NT2/D1 (cell line): ENCODE measurements around the gene EPHA6.
"Not testable (repeated sequence)": the region's sequence is repeated elsewhere in the genome, so short reads cannot be mapped to it uniquely, and the experiment has no call there.

Source experiments
- DNase-seq: peaks from one replicate; pipeline ENCODE4 v3.0.0-alpha.2; 2011; ENCODE audit warnings: low read depth, low spot score
- H3K27me3 ChIP-seq: 2 replicates; pipeline ENCODE4 v1.6.0; 2011; ENCODE audit warnings: mild to moderate bottlenecking; ENCODE audit not compliant: insufficient read length, insufficient read depth
- H3K36me3 ChIP-seq: 2 replicates; pipeline ENCODE4 v1.6.1; 2011; ENCODE audit warnings: mild to moderate bottlenecking, low read length, mixed read lengths; ENCODE audit not compliant: insufficient read depth, insufficient read length
- H3K4me1 ChIP-seq: 2 replicates; pipeline ENCODE4 v1.5.1; 2011; ENCODE audit not compliant: insufficient read depth, insufficient read length
- H3K4me3 ChIP-seq: 2 replicates; pipeline ENCODE4 v1.5.1; 2011; ENCODE audit warnings: low read depth; ENCODE audit not compliant: insufficient read length
- H3K9ac ChIP-seq: 2 replicates; pipeline ENCODE4 v1.6.0; 2011; ENCODE audit warnings: low read depth; ENCODE audit not compliant: insufficient read length
- H3K9me3 ChIP-seq: 2 replicates; pipeline ENCODE4 v1.5.1; 2011; ENCODE audit warnings: mild to moderate bottlenecking, low read length; ENCODE audit not compliant: insufficient read depth
- SUZ12 ChIP-seq: IDR thresholded peaks from 2 replicates; pipeline ENCODE4 v1.6.1; 2011; ENCODE audit not compliant: insufficient read length, insufficient read depth; ENCODE audit errors: extremely low read depth
- YY1 ChIP-seq: IDR thresholded peaks from 2 replicates; pipeline ENCODE4 v1.6.1; 2011; ENCODE audit not compliant: insufficient read length, insufficient read depth
- ZNF274 ChIP-seq: IDR thresholded peaks from 2 replicates; pipeline ENCODE4 v1.6.1; 2011; ENCODE audit warnings: mild to moderate bottlenecking, low read depth, low read length

EPHA6 gene

DNA sequence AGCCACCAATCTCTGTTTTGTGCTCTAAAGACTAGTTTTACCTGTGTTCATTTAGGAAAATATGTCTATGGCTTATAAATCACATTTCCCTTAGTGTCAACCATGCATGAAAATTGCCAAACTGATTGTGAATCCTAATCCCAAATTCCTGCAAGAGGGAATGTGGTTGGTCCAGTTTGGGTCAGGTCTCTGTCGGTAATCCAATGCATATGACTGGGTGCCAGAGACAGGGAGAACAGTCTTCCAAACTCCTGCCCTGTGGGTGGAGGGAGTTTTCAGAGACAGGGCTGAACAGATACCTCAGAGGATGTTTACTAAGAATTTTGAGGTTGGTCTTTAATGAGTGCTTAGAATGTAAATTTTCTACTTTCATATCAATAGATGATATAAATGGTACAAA is 649.6 kb downstream of the EPHA6 start:
- Histone ChIP-seq H3K9ac (no peak overlapping the region), H3K36me3 (no peaks in the 10 kb centered on the region), H3K4me1 (no peaks in the 10 kb centered on the region), H3K9me3 (no peaks in the 10 kb centered on the region), H3K27me3 (no peaks in the 10 kb centered on the region), H3K4me3 (no peak overlapping the region)
- DNase-seq: no peak
- TF ChIP-seq SUZ12: no peak
- TF ChIP-seq YY1: no peak
- TF ChIP-seq ZNF274: no peak

DNA sequence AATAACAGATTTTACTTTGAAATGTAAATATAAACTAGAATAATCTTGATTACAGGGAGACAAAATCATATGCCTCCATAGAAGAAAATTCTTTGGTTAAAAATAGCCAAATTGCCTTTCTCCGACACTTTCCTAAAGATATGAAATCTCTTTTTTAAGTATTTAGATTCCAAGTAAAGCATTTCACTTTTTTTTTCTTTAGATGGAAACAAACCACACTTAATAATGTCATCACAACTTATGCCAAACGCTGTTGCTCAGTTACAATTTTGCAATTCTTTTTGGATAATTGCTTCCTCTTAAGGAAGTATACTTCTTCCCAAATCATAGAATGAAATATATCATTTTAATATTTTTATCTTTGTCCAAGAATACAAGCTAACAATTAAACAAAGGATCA is 656.1 kb downstream of the EPHA6 start:
- DNase-seq: no peak
- no peak overlapping the region for H3K9ac ChIP-seq
- no peaks in the 10 kb centered on the region for H3K36me3 ChIP-seq
- H3K9me3 ChIP-seq: no peaks in the 10 kb centered on the region
- no peaks in the 10 kb centered on the region for H3K27me3 ChIP-seq
- TF ChIP-seq ZNF274: no peak
- TF ChIP-seq SUZ12: no peak
- H3K4me1 ChIP-seq: no peaks in the 10 kb centered on the region
- no peak overlapping the region for H3K4me3 ChIP-seq

GRCh38 chr3:97479740-97480139 is 665.3 kb downstream of the EPHA6 start:
- H3K9me3 ChIP-seq: peaks cover 3% of the 10 kb centered on the region; the same call in 1 of the 2 replicates
- H3K36me3 ChIP-seq: no peaks in the 10 kb centered on the region
- H3K27me3 ChIP-seq: no peaks in the 10 kb centered on the region
- H3K4me3 ChIP-seq: no peak overlapping the region
- no peak for TF ChIP-seq ZNF274
- no peaks in the 10 kb centered on the region for H3K4me1 ChIP-seq
- no peak overlapping the region for H3K9ac ChIP-seq
- no peak for DNase-seq

- H3K4me3 ChIP-seq, H3K9me3 ChIP-seq, DNase-seq, H3K9ac ChIP-seq, H3K27me3 ChIP-seq, H3K36me3 ChIP-seq, H3K4me1 ChIP-seq: not testable (repeated sequence)
Observed at GRCh38 chr3:97480696-97481289, 666.4 kb downstream of the EPHA6 start.

- DNase-seq: no peak
- Histone ChIP-seq H3K4me1 (no peaks in the 10 kb centered on the region), H3K4me3 (no peak overlapping the region), H3K9me3 (peaks cover 3% of the 10 kb centered on the region; the same call in 1 of the 2 replicates), H3K27me3 (no peaks in the 10 kb centered on the region), H3K9ac (no peak overlapping the region), H3K36me3 (no peaks in the 10 kb centered on the region)
- TF ChIP-seq ZNF274: no peak
- TF ChIP-seq YY1: no peak
- TF ChIP-seq SUZ12: no peak
Observed at GRCh38 chr3:97481416-97481815, 667.0 kb downstream of the EPHA6 start.

DNA sequence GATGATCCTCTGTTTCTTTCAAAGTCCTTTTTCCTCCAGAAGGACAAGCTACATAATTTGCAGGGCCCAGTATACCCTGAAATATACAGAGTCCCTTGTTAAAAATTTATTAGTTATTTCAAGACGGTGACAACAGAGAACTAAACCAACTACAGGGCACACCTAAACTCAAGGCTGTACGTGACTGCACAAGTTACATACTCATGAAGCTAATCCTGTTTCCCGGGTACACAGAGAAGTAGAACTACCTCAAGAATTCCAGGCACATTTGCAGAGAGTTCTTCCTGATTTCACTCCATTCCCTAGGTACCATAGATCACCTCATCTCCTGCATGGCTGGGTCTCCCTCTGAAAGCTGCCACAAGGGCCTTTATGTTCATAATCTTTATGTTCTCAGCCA is 670.8 kb downstream of the EPHA6 start:
- DNase-seq: no peak
- Histone ChIP-seq H3K9ac (no peak overlapping the region), H3K27me3 (no peaks in the 10 kb centered on the region), H3K4me1 (no peaks in the 10 kb centered on the region), H3K9me3 (peaks cover 3% of the 10 kb centered on the region; the same call in 1 of the 2 replicates), H3K4me3 (no peak overlapping the region), H3K36me3 (no peaks in the 10 kb centered on the region)
- TF ChIP-seq YY1 (no peak), SUZ12 (no peak), ZNF274 (no peak)

DNA sequence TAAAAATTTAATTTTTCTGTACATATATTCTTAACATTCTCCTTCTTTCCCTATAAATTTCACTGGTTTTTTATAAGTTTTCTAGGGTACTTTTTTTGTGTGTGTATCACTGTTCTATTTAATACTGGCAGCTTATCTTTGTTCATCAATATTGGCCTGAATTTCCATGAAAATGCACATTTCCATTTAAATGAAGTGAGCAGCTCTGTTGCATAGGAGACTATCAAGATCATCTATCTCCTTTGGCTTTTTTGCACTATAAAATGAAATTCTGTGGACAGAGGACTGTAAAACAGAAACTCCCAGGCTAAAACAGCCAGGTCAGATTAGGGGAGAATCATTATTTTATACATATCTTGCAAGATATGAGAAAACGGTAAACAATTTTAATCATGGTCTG is 673.2 kb downstream of the EPHA6 start:
- Histone ChIP-seq H3K4me1 (no peaks in the 10 kb centered on the region), H3K27me3 (no peaks in the 10 kb centered on the region), H3K9ac (no peak overlapping the region), H3K36me3 (no peaks in the 10 kb centered on the region), H3K9me3 (no peaks in the 10 kb centered on the region), H3K4me3 (no peak overlapping the region)
- TF ChIP-seq ZNF274: no peak
- TF ChIP-seq SUZ12: no peak
- TF ChIP-seq YY1: no peak
- no peak for DNase-seq

- H3K4me1 ChIP-seq: no peaks in the 10 kb centered on the region
- no peak for DNase-seq
- H3K9ac ChIP-seq: no peak overlapping the region
- TF ChIP-seq ZNF274 (no peak), SUZ12 (no peak)
- no peaks in the 10 kb centered on the region for H3K36me3 ChIP-seq
- H3K9me3 ChIP-seq: no peaks in the 10 kb centered on the region
- H3K27me3 ChIP-seq: no peaks in the 10 kb centered on the region
- H3K4me3 ChIP-seq: no peak overlapping the region
Observed at GRCh38 chr3:97488741-97489140, 674.3 kb downstream of the EPHA6 start.
